NCI-H345 (cell line): Measurements from ENCODE around the gene PRSS50.
A peak's percentile ranks its signal among the peaks of the same experiment; 100 is the strongest.
"Not testable (repeated sequence)": the region's sequence is repeated elsewhere in the genome, so short reads cannot be mapped to it uniquely, and the experiment has no call there.

Experiments used
- DNase-seq: peaks from one replicate; lab custom pipeline; 2025; lab: John Stamatoyannopoulos, UW

The PRSS50 gene

GRCh38 chr3:46708401-46709156, 9.1 kb downstream of the PRSS50 start:
- DNase-seq: no peak

- no peak for DNase-seq
These were observed 10.1 kb downstream of the PRSS50 start for GRCh38 chr3:46707601-46708011.

GRCh38 chr3:46706771-46707582, 10.7 kb downstream of the PRSS50 start:
- no peak for DNase-seq

GRCh38 chr3:46705751-46706552, 11.7 kb downstream of the PRSS50 start:
- DNase-seq: no peak

- peak; percentile 58 for DNase-seq
These were observed 12.6 kb downstream of the PRSS50 start for GRCh38 chr3:46705022-46705530.

GRCh38 chr3:46704346-46704745, 13.3 kb downstream of the PRSS50 start:
- DNase-seq: not testable (repeated sequence)

- no peak for DNase-seq
These were observed 14.6 kb downstream of the PRSS50 start for GRCh38 chr3:46703013-46703520.

- DNase-seq: no peak
These were observed 15.2 kb downstream of the PRSS50 start for GRCh38 chr3:46702246-46703012.

- DNase-seq: peak; percentile 39
These were observed 16.3 kb downstream of the PRSS50 start, which contains the start of gene TMIE for GRCh38 chr3:46701181-46701939. TMIE (plus strand) TSS chr3:46701392; CDS start chr3:46701488, 96 bp downstream.

- peak; percentile 39 for DNase-seq
These were observed 16.9 kb downstream of the PRSS50 start for GRCh38 chr3:46700772-46701171.

GRCh38 chr3:46699676-46700523, 17.8 kb downstream of the PRSS50 start:
- no peak for DNase-seq

GRCh38 chr3:46695962-46696894, 21.4 kb downstream of the PRSS50 start:
- no peak for DNase-seq

GRCh38 chr3:46695177-46695961, 22.3 kb downstream of the PRSS50 start:
- peak; percentile 3 for DNase-seq

- no peak for DNase-seq
These were observed 23.1 kb downstream of the PRSS50 start for GRCh38 chr3:46694520-46694919.

GRCh38 chr3:46693892-46694226, 23.8 kb downstream of the PRSS50 start:
- no peak for DNase-seq

GRCh38 chr3:46693038-46693891, 24.4 kb downstream of the PRSS50 start, which contains the start of gene ALS2CL:
ALS2CL (minus strand) TSS chr3:46693679; CDS start chr3:46689440, 4,239 bp downstream.
- peak; percentile 28 for DNase-seq
